Tongue (tissue), 2 donors: ENCODE data around the gene ADGRA1. TPM values are rescaled to one million over a fixed set of nuclear protein-coding genes. Genes with fewer than 3 reads are reported as not detected.

Experiments used
- DNase-seq: peaks from one replicate; pipeline ENCODE4 v3.0.0-alpha.2; 2015
- total RNA-seq: library from RNA; depleted of rRNA; stranded (reverse); fragments of >200 nt; gene quantifications from one replicate; pipeline ENCODE4 v1.2.3, GENCODE V29; 2014

Gene ADGRA1
- total RNA-seq, 1 donor from 2014 or later, result 3.3 TPM

DNA sequence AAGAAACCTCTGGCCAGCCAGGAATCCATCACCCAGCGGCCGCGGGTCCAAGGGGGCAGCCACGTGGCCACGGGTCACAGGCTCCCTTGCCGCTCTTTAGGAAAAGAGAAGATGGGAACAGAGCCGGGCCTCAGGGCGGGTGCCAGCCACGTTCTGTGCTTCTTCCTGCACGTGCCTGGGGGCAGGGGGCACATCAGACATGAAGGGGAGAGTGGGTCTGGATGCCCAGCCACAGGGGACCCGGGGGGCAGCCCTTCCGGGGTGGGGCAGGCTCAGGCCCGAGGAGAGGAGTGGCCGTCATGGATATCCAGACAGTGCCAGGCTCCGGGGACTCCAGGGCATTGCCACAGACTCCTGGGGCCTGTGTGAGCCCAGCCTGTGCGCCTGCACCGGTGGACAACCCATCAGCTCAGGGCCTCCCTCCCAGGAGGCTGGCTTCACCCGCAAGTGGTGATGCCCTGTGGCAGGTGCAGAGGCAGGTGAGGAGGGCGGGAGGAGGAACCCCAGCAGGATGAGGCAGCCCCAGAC lies 31.0 kb upstream of the ADGRA1 start:
- no peak for DNase-seq

DNA sequence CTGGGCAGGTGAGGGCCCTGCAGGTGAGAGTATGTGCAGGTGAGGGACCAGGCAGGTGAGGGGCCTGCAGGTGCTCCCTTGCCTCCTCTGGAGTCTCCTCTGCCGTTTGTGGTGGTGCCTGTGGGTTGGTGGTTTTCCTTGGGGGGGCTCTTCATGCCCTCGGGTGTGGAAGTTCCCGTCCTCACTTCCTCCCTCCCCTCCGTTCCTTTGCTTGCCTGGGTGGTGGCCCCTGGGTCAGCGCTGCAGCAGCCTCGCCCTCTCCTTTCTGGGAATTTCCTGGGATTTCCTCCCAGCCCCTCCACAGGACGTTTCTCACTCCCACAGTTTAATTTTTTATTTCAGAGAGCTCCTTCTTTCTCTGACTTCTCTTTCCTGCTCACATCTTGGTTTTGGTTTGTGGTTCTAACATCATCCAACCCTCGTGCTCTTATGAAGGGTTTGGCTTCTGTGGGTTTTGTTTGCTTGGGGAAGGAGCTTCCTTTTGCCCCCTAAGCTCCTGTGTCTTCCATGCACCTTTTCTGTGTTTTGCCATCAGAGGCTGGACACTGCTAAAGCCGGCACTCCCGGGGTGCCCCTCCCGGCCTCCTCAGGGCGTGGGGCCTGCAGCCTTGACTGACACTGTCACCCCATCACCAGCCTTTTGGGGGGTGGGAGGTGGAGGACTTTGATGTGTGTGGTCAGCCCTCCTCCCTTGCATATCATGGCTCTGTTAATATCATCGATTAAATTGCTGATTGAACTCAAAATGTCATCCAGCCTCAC lies 29.2 kb upstream of the ADGRA1 start:
- no peak for DNase-seq

DNA sequence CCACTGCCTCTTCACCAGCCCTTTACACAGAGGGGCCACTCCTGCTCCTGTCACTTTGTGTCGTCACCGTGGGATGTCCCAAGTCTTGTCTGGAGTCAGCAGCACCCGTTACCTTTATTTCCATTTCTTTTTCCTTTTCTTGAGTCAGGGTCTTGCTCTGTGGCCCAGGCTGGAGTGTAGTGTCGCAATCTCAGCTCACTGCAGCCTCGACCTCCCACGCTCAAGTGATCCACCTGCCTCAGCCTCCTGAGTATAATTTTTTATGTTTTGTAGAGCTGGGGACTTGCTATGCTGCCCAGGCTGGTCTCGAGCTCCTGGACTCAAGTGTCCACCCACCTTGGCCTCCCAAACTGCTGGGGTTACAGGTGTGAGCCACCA lies 28.6 kb upstream of the ADGRA1 start:
- no peak for DNase-seq

DNA sequence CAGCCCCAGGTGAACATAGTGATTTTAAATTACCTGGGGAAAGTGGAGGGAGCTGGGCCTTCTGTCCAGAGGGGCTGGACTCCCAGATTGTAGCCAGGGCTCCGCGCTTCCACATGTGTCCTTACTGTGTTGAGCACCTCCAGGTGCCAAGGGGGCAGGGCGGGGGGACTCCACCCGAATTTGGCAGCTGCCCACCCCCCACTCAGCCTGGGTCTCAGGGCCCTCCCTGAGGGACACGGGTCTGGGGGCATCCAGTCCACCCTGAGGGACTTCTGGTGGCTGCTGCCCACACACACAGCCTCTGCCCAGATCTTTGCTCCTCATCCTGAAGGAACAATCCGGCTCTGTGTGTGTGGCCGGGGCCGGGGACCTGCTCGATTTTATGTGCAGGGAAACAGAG lies 28.2 kb upstream of the ADGRA1 start:
- DNase-seq, result no peak

DNA sequence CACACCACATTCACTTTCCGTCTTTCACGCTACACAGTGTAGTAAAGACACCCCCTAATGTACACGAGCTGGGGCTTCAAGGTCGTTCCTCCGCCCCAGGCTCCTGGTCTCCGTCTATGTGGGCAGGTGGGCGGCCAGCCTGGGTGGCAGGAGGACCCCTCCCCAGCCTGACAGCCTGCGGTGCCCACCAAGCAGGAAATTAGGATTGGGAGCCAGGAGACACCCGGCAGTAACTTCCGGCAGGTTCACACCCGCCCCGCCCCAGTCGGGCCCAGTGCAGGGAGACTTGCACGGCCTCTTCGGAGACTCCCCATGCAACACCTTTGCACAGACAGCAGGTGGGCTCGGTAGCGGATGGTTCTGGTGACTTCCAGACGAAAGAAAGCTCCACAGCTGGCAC lies 27.7 kb upstream of the ADGRA1 start:
- no peak for DNase-seq

DNA sequence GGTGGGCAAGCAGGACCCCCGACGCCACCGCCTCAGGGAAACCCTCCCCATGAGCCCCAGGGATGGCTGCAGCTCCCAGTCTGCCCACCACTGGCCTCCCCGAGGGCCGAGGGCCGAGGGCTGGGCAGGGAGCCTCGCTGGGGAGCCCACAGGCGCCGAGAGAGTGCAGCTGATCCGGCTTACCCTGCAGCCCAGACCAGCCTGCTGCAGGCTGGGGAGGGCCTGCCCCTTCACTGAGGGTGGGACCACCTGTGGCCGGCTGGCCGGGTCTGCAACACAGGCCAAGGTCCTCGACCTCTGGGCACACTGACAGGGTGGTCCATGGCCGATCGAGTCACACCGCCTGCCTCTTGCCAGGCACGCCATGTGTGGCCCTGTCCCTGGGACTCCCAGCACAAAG lies 27.3 kb upstream of the ADGRA1 start:
- no peak for DNase-seq

DNA sequence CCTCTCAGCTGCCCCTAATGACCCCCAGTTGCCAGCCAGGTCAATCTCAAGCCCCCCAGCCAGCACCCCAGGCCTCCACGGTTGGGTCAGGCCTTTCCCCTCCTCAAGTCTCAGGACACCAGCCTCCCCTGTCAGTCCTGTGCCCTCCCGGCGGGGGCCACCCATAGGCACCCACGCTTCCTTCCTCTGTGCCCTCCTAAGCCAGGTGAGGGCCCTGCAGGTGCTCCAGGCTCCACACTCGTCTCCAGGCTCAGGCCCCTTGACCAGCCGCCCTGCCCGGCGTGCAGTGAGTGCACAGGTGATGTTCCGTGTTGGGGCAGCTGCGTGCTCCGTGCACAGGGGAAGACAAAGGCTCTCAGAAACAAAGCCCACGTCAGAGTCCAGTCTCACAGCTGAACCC lies 26.8 kb upstream of the ADGRA1 start:
- DNase-seq, result no peak

DNA sequence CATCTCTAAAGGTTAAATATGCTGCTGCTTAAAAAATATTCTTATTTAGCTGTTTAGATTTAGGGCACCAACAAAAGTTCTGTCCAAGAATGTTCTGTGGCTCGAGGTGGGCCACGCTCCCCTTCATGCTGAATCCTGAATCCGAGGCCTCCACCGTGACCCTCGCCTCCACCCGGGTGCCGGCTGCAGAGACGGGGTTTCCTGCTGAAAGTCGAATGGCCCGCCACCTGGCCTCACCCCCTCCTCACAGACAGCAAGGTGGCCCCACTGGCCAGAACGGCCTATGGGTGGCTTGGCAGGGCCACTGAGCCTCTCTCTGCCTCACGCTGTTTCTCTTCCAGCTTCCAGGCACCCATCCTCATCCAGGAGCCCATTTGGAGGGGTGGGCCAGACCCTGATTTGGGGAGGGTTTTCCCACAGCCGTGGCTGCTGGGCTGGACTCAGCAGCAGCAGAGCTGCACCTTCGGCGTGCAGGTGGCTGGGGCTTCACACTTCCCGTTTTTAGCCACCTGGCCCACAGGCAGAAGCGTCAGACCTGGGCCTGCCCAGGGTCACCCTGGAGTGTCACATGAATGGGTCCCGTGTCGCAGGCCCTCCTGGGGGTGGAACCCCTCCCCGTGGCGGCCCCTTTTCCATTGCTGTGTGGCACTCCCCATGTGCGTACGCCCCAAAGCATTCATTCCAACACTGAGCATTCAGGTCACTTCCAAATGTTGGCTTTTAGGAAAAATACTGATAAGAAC lies 26.3 kb upstream of the ADGRA1 start:
- no peak for DNase-seq

DNA sequence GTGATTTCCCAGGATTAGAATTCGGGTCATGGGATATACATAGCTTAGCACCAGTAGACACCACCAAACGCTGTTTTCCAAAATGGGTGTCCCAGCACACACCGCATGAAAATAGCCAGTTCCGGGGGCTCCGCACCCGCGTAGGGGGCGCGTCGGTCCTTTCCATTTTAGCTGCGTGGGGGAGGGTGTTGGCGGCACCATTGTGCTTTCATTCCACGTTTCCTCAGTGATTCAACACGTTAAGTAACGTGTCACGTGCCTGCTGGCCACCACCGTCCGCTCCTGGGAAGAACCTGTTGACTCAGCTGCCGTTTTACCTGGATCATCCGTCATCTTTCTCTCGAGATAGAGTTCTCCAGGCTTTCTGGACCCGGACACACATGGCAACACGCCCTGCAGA lies 25.6 kb upstream of the ADGRA1 start:
- no peak for DNase-seq

DNA sequence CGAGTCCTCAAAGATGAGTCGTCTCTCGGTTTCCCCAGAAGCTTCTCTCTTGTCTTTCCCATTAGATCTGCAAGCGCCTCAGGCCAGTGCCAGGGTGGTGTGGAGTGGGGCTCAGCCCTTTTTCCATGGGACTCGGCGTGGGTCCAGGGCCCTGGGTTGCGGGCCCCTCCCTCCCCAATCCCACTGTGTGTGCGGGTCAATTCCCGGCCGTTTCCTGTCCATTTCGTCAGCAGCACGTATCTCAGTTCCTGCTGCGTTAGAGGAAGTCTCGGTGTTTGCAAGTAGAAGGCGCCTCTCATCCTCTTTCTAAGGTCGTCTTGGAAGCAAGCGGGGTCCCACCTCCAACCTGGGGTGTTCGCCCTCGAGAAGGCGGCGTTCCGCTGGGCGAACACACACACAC lies 25.1 kb upstream of the ADGRA1 start:
- no peak for DNase-seq

DNA sequence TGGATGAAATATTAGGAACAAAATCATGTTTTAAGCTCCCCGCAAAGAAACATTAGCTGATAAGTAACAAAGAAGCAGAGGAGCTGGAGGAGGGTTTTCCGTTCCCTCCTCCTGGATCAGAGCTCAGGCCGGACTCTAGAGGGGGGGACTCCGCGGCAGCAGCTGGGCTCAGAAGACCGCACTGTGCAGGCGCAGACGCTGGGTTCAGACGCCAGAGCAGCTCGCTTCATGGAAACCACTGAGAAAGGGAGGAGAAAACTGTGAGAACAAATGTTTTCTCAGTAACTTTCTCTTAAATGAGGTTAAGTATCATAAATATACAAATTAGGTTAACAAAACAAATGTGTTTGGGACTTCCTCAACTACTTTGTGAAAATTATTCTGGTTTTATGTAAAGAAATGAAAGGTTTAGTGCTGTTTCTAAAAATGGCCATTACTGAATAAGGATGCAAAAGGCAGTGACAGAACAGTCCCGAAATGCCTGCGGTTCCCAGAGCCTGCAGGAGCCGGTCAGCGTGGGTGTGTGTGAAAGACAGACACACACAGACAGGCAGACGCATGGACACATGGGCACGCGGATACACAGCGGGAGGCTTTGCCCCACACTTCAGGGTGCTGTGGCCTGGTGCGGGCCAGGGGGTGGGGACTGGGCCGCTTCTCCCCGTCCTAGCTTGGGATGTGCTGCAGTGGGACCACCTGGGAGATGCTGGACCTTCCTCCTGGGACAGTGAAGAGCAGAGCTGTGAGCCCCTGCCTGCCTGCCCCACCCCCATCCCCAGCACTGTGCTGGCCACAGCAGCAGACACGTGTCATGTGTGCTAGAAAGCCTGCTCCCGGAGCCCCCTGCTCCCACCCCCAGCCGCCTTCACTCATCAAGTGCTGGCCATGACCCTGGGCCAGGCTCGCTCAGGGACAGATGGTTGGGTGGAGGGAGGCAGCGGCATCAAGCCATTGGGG lies 20.3 kb upstream of the ADGRA1 start:
- peak; percentile 69 for DNase-seq

DNA sequence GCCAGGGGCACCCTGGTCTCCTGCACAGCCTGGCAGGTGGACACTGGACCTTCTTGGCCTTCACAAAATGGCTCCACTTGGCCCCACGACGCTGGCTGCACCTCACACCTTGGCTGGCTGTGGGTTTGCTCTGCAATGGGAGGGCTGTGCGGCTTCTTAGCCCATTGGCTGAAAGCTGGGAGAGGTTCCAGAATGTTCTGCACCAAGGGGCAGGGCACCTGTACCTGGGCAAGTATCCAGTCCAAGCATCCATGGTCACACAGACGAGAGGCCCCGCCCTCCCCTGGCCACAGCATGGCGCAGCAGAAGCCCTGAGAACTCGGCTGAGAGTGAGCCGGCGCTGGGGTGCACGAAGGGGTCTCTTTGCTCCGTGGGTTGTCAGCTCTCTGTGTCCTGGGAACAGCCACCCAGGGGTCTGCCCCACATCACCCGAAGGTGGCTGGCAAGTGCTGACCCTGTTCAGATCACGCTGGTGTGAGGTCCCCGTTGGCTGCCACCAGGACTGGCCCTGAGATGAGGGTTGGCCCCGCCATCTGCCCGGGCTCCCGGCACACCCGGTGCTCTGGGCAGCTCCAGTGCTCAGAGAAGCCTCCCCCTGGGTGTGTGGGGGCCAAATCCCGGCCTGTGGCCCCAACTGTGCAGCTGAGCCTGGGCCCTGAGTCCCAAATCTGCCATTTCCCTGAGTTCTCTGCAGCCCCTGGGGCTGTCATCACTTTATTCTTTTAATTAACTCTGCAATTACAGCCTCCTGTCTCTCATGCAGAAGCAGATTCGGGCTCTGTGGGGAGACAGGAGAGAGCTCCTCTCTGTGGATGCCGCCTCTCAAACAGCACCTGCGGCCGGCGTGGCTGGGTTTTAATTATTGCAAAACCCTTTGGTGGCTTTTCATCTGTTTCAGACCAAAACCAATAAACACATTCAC lies 19.4 kb upstream of the ADGRA1 start:
- DNase-seq, result no peak

DNA sequence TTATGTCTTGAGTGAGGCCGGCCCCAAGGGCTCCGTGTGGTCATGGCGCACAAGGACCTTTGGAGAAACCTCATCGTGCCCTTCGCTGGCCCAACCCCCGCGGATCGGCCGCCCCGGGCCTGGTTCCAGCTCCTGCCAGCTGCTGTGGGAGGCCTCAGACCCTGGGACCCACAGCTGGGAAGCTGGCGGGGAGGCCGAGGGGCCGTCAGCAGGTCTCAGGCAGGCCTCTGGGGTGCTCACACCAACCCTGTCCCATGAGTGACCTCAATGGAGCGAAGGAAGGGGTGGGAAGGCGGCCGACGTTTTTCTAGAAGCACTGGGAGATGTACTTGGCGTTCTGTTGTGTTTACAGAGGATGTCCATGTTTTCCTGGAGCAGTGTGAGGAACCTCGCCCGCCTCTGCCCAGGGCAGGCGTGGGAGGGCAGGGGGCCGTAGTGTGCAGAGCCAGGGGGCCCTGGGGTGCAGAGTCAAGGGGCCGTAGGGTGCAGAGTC lies 18.6 kb upstream of the ADGRA1 start:
- peak; percentile 56 for DNase-seq

DNA sequence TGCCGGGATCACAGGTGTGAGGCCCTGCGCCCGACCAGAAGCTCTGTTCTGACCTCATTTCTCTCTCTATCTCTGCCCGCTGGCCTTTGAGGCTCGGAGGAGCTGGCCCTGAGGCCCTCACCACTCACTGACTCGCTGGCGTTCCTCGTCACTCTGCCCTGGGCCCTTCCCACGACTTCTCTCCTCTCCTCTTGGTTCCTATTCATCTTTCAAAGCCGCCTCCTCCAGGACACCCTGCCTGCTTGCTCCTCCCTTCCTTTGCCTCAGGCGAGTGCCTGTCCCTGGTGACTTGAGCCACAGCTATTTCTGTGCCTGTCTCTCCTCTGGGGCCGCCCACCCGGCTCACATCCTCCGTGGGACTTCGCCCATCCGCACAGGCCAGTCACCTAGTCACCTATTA lies 17.3 kb upstream of the ADGRA1 start:
- DNase-seq, result no peak

DNA sequence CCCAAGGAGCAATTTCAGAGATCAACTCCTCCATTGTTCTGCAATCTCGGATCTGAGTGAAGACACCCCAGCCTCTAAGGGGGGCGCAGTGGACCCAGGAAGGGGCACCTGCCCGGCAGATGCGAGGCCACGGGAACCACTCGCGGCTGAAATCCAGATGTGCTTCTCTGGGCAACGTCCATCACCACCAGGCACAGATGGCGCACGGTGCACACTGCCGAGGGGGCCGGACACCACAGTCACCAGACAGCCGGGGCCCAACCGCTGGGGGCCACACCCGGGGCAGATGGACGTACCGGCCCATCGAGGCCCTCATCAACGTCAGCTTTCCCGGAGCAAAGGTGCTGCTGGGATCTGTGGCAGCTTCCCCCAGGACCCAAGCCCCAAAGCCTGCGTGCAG lies 16.9 kb upstream of the ADGRA1 start:
- no peak for DNase-seq

DNA sequence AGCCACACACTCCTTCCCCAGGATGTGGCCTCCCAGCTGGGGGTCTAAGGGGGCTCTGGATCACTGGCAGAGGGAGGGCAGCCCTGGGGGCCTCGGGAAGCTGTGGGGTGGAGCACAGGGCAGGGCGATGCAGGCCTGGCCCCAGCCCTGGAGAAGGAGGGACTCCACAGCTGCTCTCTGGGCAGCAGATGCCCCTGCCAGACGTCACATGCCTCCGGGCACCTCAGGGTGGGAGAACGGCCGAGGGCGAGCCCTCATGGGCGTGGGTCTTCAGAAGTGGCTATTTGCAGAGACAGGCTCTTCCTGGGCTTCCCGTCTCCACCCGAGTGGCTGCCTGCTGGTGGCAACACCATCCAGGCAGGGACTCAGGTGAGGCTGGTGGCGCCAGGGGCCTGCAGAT lies 16.0 kb upstream of the ADGRA1 start:
- no peak for DNase-seq

DNA sequence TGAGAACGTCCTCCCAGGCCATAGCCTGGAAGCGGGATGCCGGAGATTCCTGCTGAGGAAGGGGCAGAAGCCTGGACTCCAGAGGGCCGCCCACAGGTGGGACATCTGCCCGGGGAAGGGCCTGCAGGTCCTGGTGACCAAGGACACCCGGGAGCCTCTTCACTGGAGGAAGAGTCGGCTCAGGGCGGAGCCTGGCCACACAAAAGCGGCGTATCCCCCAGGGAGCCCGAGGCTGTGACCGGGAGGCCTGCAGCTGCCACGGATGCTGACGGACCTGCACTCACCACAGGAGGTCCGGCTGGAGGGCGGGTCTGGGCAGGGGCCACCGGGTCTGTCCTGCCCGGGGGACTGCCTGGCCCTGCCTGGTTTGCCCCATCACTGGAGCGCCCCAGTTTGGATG lies 15.5 kb upstream of the ADGRA1 start:
- DNase-seq, result no peak

DNA sequence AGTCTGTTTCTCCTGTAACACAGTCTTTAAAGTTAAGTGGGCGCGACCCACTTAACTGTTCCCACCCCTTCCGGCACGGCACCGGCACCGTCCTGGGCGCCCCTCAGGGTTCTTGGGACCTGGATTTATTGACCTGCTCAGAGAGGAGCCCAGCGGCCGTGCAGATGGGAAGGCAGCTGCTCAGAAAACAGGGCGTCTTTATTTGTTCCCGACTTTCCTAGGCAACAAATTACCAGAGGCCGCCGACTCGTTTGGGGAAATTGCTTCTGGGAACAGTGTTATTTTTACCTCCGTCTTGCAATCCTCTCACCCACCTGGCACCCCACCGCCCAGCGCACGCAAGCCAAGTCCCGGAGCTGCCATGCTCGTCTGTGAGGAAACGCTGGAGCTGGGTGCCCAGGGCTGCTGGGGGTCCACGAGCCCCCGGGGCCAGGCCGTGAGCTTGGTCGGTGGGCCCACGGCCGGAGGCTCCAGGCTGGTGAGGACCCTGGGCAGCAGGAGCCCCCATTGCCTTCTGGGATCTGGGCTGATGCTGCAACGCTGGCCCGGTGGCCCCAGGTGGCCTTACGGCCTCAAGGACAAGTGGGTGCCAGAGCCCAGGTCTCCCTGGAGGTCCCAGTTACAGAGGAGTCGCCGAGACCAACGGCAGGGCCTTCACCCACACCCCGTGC lies 14.9 kb upstream of the ADGRA1 start:
- peak; percentile 55 for DNase-seq

DNA sequence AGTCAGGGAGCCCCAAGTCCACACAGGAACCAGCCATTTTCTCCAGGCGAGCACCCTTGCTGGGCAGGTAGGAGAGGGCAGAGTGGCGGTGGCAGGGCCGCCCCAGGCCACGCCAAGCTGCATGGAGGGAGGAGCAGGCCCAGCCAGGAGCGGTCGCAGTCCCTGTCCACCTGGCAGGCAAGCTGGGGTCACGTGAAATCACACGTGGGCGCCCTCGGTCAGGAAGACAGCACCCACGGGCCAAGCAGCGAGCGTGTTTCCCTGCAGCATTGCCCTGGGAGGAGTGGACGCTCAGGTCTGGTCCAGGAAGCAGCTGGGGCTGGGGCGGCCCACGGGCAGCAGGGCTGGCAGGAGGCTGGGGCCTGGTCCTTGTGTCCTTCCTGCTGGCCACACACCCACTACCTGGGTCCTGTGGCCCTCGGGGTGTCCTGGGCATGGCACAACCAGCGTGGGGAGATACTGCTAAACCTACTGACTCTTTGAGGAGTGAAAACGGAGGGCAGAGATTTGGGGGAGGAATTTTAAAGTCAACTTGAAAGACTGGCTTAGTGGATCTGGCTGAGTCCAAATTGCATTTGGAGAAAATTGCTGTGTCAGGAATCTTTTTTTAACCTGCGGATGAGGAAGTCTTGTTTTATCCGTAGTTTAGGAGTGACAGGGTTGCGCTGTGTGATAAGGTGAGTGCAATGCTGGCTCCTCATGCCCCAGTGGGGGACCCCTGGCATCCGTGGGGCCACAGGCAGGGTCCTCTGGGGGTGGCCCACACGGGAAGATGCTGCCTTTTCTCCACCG lies 12.2 kb upstream of the ADGRA1 start:
- no peak for DNase-seq
